Testis (tissue), 3 donors: ENCODE measurements around the gene LHFPL3. TPM values are rescaled to one million over a fixed set of nuclear protein-coding genes. Genes with fewer than 3 reads are reported as not detected.

ENCODE experiments used
- DNase-seq: peaks from one replicate; pipeline ENCODE4 v3.0.0-alpha.2; 2019
- H3K27ac ChIP-seq, 2 donors: fragments of 200-600 bp; sonication (generic); one replicate each; pipeline ENCODE4 v1.5.1; 2019
- H3K27me3 ChIP-seq: fragments of 200-600 bp; sonication (generic); one replicate; pipeline ENCODE4 v1.5.1; 2019
- H3K36me3 ChIP-seq: fragments of 200-600 bp; sonication (generic); one replicate; pipeline ENCODE4 v1.5.1; 2017; ENCODE audit warnings: low read depth; ENCODE audit errors: missing control alignments
- H3K4me1 ChIP-seq: fragments of 200-600 bp; sonication (generic); one replicate; pipeline ENCODE4 v1.5.1; 2019
- H3K4me3 ChIP-seq, 2 donors: fragments of 200-600 bp; sonication (generic); one replicate each; pipeline ENCODE4 v1.5.1; 2017 to 2019
- H3K9me3 ChIP-seq: fragments of 200-600 bp; sonication (generic); one replicate; pipeline ENCODE4 v1.5.1; 2017
- CTCF ChIP-seq, 3 experiments: fragments of 450-650 bp in 2 of 3; fragments of 200-600 bp in 1 of 3; sonication (generic) in 1 of 3; IDR thresholded peaks; one replicate each; pipeline ENCODE4 v1.5.1; 2016 to 2019; ENCODE audit warnings: antibody characterized with exemption in 3 of 3, mild to moderate bottlenecking in 2 of 3, moderate library complexity in 1 of 3
- POLR2A ChIP-seq: fragments of 450-650 bp; IDR thresholded peaks from one replicate; pipeline ENCODE4 v1.6.1; 2017; ENCODE audit warnings: antibody characterized with exemption, mild to moderate bottlenecking, moderate library complexity
- WGBS, 2 donors: methylation state at CpG; one replicate each; pipeline ENCODE4 v1.1.5; 2018; 5-methylcytosine and 5-hydroxymethylcytosine counted together
- intact Hi-C: fragments of 100-400 bp; cut with DNase I; formaldehyde crosslinking; loops from one replicate; pipeline ENCODE4 v1.15.1; 2023; ENCODE audit warnings: low total_unique reads
- polyA plus RNA-seq: library from polyadenylated mRNA; stranded (reverse); fragments of 350-450 nt; fragmentation: Illumina TruSeq; extraction: RNeasy Lipid Tissue Mini Kit (QIAGEN cat#74804); gene quantifications from one replicate; pipeline ENCODE4 v1.2.3, GENCODE V29; 2014; ENCODE audit warnings: low read depth, low replicate concordance; ENCODE audit not compliant: insufficient read depth
- total RNA-seq, 2 donors: library from RNA; depleted of rRNA; stranded (reverse); fragments of >200 nt; gene quantifications; one replicate each; pipeline ENCODE4 v1.2.3, GENCODE V29; 2016

Gene LHFPL3
- total and polyA plus RNA-seq, 3 donors from 2014 or later = 0.17 to 0.47 (median 0.19) TPM

- H3K4me1 ChIP-seq = no peaks in the 10 kb centered on the region
- no peaks in the 10 kb centered on the region for H3K36me3 ChIP-seq
- no peak for TF ChIP-seq CTCF (IDR thresholded peaks at IDR 0.05)
- TF ChIP-seq POLR2A = no peak
- intact Hi-C loops = no loop called here
- H3K9me3 ChIP-seq = no peaks in the 10 kb centered on the region
- 73 to 86% methylated on average over 4 of the region's 4 CpGs for WGBS, 2 donors
- no peak for DNase-seq
- no peak overlapping the region for H3K4me3 ChIP-seq
- no peaks in the 10 kb centered on the region for H3K27me3 ChIP-seq
- H3K27ac ChIP-seq = no peak overlapping the region
Measured at GRCh38 chr7:104534149-104534548, 205.7 kb downstream of the LHFPL3 start.

DNA sequence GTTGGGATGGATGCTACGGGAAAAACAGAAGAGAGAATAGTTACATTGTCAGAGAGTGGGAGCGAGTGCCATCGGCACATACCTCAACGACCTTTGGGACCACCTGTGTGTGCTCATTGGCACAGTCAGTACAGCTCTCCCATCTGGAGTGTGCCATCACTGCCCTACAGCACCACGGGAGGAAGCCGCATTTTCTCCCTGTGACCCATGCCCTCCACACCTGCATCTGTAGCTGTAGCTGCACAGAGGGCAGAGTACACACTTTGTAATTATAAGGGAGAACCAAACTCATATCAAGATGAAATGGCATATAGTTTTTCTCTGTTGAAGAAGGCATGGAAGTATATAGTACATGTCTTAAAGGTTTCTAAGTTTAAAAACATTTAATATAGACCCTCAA, 207.4 kb downstream of the LHFPL3 start:
- intact Hi-C loops = no loop called here
- H3K9me3 ChIP-seq = no peaks in the 10 kb centered on the region
- H3K4me1 ChIP-seq = no peaks in the 10 kb centered on the region
- no peaks in the 10 kb centered on the region for H3K36me3 ChIP-seq
- WGBS, 2 donors = 72 to 80% methylated on average over 6 of the region's 6 CpGs
- no peak for TF ChIP-seq POLR2A
- no peak for DNase-seq
- no peak overlapping the region for H3K4me3 ChIP-seq
- no peaks in the 10 kb centered on the region for H3K27me3 ChIP-seq
- no peak overlapping the region for H3K27ac ChIP-seq

- TF ChIP-seq POLR2A (no peak), CTCF (IDR thresholded peaks at IDR 0.05) (no peak)
- intact Hi-C loops = no loop called here
- no peaks in the 10 kb centered on the region for H3K9me3 ChIP-seq
- DNase-seq = no peak
- no peaks in the 10 kb centered on the region for H3K4me1 ChIP-seq
- H3K36me3 ChIP-seq = no peaks in the 10 kb centered on the region
- H3K4me3 ChIP-seq = no peak overlapping the region
- 55 to 61% methylated on average over 1 of the region's 1 CpG for WGBS, 2 donors
- H3K27ac ChIP-seq = no peak overlapping the region
- no peaks in the 10 kb centered on the region for H3K27me3 ChIP-seq
Measured at GRCh38 chr7:104536956-104537355, 208.6 kb downstream of the LHFPL3 start.

- TF ChIP-seq POLR2A (no peak), CTCF (IDR thresholded peaks at IDR 0.05) (no peak)
- Histone ChIP-seq H3K27me3 (no peaks in the 10 kb centered on the region), H3K9me3 (no peaks in the 10 kb centered on the region), H3K27ac (no peak overlapping the region), H3K36me3 (no peaks in the 10 kb centered on the region), H3K4me3 (no peak overlapping the region), H3K4me1 (no peaks in the 10 kb centered on the region)
- intact Hi-C loops = no loop called here
- DNase-seq = no peak
- 80 to 82% methylated on average over 4 of the region's 4 CpGs for WGBS, 2 donors
Measured at GRCh38 chr7:104538152-104538551, 209.7 kb downstream of the LHFPL3 start.

DNA sequence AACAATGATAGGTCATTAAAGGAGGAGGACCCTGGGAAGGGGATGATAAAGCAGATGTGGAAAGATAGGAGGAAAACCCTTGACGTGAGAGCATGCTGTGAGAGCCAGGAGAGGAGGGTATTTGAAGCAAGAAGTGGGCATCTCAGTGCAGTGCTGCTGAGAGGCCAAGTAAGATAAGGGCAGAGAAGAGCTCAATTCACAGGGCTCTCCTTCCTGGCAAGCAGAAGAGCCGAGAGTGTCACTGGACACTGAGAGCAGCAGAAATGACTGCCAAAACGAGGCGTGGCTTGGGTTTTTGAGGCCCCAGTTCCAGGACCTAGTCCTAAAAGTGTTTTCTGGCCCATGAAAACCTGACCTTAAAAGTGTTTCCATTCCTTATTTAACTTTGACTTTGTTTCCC, 213.5 kb downstream of the LHFPL3 start:
- H3K27me3 ChIP-seq = no peaks in the 10 kb centered on the region
- WGBS, 2 donors = 59 to 60% methylated on average over 4 of the region's 4 CpGs
- TF ChIP-seq POLR2A (no peak), CTCF (IDR thresholded peaks at IDR 0.05) (no peak)

More for the DNA sequence above, 213.5 kb downstream of the LHFPL3 start:
- Histone ChIP-seq H3K27ac (no peak overlapping the region), H3K4me1 (no peaks in the 10 kb centered on the region), H3K9me3 (no peaks in the 10 kb centered on the region), H3K4me3 (no peak overlapping the region), H3K36me3 (no peaks in the 10 kb centered on the region)
- intact Hi-C loops = no loop called here
- no peak for DNase-seq
